IPS DF 4.7 (cell line): Measurements from ENCODE around the gene CCDC197.

Experiments used
- DNase-seq: peaks from one replicate; pipeline ENCODE4 v3.0.0-alpha.2; 2013; ENCODE audit warnings: low spot score; ENCODE audit errors: extremely low read depth

Gene CCDC197

DNA sequence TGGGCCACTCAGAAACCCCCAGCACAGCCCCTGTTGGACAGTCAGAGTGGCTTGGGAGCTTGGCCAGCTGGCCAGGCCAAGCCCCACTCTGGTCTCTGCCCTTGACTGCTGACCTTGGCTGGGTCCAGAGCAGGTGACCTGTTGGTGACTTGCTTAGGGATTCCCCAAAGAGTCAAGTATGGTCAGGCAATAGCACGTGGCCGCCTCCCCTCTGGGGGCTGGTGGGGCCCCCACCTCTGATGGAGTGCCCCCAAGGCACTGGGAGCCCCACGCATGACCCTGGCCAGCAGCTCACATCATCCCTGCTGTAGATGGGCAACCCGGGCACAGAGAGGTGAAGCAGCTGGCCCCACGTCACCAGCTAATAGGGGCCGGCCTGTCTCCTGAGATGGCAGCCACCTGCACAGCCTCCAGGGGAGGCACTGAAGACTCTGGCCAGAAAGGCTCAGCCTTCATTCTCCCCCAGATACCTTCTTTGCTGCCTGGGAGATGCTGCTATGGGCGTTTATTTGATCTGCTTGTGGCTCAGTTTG, 1.8 kb downstream of the CCDC197 start:
- no peak for DNase-seq

DNA sequence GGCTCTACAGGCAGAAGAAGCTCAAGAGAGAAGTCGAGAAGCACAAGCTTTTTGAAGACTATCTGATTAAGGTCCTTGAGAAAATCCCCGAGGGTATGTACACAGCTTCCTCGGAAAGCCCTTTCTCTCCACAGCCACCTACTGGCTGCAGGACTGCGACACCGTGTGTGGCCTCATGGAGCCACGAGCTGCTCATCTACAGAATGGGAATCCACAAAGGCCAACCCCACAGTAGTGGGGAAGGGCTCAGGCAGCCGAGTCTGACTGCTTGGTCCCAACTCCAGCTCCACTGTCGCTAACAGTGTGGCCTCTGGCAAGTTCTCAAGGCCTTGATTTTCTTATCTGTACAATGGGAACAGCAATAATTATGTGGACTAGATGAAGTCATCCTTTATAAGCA, 2.5 kb downstream of the CCDC197 start:
- no peak for DNase-seq

DNA sequence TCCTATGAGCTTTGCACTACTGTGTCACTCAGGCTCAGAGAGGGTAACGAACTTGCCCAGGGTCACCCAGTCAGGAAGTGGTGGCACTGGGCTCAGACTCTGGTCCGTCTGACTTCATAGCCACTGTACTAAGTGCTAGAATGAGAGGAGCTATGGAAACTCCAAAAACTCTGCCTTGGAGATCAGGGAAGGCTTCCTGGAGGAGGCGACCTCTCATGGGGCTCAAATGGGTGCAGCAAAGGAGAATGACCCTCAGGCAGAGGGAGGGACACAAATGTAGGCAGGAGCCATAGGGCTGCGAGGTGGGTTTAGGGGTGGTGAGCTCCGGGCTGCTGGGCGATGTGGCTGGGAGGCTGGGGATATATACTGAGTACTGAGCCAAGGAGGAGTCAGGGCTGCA, 3.2 kb downstream of the CCDC197 start:
- no peak for DNase-seq

DNA sequence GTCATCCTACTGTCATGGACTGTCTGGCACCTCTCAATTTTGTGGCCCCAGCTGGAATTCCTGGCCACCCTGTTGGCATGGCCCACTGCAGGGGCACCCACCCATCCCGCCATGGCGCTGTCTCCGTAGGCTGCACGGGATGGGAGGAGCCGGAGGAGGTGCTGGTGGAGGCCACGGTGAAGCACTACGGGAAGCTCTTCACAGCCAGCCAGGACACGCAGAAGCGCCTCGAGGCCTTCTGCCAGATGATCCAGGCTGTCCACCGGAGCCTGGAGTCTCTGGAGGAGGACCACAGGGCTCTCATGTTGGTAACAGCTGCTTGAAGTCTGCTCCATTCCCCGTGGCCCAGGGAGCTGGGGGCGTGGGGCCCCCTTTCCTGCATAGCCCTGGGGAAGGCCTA, 3.9 kb downstream of the CCDC197 start:
- DNase-seq = no peak

DNA sequence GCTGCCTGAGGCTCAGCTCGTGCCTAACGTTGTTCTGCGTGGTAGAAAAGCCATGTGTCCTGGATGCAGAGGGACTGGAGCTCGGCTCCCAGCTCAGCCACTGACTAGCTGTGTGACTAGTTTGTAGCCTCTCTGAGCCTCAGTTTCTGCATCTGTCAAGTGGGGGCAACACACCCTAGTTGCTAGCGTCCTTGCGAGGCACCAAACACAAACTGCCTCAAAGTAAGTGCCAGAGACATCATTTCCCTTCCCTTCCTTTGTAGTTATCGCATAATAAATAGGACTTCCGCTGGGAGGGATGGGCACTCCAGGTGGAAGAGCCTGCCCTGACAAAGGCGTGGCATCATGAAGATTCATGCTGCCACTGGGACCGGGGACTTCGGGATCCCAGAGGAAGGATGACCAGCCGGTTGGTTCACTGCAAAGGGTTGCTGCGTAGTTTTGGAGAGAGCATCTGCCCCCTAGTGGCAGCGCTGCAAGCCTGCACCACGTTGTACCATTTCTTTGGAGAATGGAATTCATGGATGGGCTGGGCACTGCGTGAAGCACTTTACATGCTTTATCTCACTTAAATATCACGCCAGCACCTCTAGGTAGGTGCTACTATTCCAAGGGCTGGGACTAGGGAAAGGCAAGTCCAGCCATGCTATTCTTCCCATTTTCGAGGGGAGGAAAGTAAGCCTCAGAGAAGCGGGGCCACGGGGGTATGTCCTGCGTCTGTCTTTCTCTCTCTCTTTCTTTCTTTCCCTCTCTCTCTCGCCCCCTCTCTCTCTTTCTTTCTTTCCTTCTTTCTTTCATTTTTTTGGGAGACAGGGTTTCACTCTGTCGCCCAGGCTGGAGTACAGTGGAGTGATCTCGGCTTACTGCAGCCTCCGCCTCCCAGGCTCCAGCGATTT, 4.6 kb downstream of the CCDC197 start:
- DNase-seq = no peak

DNA sequence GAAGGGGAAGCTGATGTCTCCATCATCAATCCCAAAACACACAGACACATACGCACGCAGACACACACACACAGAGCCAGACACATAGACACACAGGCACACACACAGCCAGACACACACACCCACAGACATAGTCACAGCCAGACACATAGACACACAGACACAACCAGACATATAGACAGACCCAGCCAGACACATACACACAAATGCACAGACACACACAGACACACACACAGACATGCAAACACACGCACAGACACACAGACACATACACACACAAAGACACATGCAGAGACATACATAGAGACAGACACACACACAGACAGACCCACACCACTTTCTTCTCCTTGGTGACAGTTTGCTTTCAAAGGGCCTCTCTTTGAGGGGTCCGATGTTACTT, 6.3 kb downstream of the CCDC197 start:
- DNase-seq = no peak

GRCh38 chr14:94004015-94004414, 6.9 kb downstream of the CCDC197 start:
- DNase-seq = no peak

- DNase-seq = no peak
Measured at GRCh38 chr14:94005324-94006073, 8.4 kb downstream of the CCDC197 start.

DNA sequence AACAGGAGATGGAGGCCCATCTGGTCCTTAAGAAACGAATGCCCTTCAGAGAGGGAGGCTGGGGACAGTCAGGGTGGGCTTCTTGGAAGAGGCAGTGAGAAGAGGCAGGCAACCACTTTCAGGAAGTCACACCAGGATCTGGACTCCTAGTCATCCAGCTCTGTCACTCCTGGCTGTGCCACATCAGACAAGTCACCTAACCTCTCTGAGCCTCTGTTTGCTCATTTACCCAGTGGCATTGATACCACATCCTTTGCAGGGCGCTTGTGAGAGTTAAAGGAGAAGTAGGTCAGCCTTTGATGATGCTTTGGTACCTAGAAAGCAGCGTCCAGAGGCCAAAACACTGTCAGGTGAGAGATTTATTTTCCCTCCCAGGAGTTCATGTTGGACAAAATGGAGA, 11.1 kb downstream of the CCDC197 start:
- DNase-seq = no peak

GRCh38 chr14:94009767-94010166, 12.7 kb downstream of the CCDC197 start:
- DNase-seq = no peak

DNA sequence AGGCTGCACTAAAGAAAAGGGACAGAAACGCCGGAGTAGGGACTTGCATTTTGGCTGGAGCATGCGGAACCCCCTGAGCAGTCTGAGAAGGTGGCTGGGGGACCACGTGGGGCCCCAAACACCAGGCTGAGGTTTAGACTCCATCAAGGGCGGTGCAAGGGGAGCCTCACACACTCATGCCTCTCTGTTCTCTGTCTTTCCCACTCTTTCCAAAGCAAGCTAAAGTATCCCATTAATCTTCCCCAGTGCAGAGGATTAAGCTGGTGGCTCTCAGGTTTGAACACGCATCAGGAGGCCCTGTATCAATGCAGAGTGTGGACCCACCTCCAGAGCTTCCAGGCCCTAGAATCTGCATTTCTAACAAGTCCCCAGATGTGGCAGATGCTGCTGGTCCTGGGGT, 13.5 kb downstream of the CCDC197 start:
- DNase-seq = no peak

DNA sequence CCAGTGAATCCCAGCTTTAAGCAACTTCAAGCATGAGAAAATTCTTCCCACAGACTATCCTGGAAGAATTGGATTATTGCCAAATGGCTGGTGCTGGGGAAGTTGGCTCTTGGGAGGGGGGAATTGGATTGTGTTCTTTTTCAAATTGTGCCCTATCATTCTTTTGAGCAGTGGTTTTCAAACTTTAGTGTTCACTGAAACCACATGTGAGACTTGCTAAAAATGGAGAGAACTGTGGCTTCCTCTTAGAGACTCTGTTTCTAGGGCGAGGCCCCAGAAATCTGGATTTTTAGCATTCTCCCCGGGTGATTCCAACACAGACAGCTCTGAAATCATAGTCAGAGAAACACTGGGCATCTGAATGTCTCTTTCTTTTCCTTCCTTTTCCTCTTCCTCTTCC, 14.7 kb downstream of the CCDC197 start:
- no peak for DNase-seq

DNA sequence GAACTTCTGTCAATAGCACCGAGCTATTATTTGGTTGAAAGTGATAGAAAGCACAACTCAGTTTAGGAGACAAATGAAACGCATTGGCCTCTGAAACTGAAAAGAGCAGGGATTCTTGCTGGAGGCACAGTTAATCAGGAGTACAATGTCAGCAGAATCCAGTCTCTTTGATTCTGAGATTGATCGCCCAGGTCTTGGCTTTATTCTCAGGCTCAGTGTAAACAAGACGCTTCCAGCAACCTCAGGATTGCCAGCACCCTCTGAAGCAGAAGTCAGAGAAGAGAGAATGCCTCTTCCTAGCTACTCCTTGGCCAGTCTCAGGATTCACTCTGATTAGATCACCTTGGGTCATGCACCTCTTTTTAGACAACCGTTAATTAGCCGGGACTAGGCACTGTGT, 17.3 kb downstream of the CCDC197 start:
- no peak for DNase-seq

GRCh38 chr14:94015223-94015622, 18.1 kb downstream of the CCDC197 start:
- DNase-seq = no peak

DNA sequence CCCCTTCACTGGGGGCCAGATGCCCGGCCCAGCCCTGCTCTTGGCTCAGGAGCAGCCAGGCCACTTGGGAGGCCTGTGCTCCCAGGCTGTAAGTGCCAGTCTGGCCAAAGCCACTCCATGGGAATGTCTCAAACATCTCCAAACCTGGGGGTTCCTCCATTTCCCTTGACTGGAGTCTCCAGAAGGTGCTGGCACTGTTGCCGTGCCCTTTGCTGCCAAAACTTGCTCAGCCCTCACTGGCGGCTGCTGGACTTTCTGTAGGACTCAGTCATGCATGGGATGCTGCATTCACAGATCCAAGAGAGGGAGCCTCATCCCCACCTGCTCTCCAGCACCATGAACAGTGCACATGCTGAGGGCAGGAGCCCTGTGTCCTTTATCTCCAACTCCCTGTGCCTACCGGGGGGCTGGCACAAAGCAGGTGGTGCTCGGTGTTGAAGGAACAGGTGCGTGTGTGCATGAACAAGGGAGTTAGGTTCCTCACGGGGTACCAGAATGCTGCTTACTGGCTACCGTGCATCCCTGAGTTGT, 19.4 kb downstream of the CCDC197 start:
- DNase-seq = no peak

DNA sequence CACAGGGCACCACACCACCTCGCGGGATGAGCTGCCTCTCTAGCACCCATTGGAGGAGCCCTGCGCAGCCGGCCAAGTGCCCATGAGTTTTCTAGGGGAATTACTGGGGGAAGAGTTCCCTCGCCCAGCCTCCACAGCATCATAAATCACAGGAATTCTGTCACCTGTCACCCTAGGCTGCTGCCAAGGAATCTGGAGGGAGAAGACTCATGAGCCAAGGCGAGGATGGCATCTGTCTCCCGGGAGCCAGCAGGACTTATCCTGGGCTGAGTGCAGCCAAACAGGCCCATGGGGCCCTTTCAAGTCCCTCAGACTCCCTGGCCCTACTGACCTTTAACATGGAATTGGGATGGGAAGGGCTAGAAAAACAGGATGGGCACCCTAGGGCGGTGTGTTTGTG, 21.2 kb downstream of the CCDC197 start:
- DNase-seq = no peak

GRCh38 chr14:94019329-94019728, 22.2 kb downstream of the CCDC197 start:
- no peak for DNase-seq

GRCh38 chr14:94020267-94020666, 23.2 kb downstream of the CCDC197 start:
- DNase-seq = no peak

DNA sequence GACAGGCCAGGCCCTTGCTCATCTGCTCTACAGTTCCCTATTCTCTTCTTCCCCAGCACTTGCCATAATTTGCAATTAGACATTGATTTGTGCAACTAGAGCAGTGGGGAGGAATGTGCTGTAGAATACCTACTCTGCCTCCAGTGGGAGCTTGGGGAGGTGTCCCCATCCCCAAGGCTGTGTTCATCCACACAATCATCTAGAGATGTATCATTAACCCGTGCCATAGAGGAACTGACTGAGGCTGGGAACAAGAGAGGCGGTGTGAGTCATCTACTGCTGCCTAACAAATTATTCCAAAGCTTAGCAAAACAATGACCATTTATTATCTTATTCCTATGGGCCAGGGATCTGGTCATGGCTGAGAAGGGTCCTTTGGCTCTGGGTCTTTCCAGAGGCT, 23.9 kb downstream of the CCDC197 start:
- no peak for DNase-seq

DNA sequence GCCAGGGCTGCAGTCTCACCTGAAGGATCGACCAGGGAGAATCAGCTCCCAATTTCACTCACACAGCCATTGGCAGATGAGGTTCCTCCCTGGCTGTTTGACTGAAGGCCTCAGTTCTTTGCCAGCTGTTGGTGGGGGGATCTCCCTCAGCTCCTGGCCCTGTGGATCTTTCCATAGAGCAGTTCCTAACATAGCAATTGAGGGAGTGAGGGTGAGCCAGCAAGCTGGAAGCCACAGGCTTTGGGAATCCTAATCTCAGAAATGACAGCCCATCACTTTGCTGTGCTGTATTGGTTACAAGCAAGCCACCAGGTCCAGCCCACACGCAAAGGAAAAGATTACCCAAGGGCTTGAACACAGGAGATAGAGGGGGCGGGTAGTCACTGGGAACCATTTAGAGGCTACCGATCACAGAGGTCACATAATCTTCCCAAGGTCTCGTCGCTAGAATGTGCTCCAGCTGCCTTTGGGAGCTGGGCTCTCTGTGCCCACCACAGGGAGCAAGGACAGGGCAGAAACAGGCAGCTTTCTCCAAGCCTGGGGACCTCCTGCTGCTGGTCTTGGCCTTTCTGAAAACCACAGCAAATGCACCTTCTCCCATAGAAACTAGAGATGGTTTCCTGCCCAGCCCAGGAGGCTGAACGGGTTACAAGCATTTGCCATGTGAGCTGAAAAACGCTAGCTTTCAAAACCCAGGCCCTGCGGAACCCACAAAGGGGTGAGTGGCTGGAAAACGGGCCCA, 24.5 kb downstream of the CCDC197 start:
- no peak for DNase-seq
